EL (cell line): ENCODE results near the gene OTOP3.
A peak's percentile ranks its signal among the peaks of the same experiment; 100 is the strongest.

Source experiments
- DNase-seq: peaks from one replicate; pipeline ENCODE4 v3.0.0-alpha.2; 2016

The OTOP3 gene

GRCh38 chr17:74918906-74919305 is 16.8 kb upstream of the OTOP3 start:
- no peak for DNase-seq

- peak; percentile 22 for DNase-seq
Observed at GRCh38 chr17:74919440-74920305, 16.0 kb upstream of the OTOP3 start.

GRCh38 chr17:74920306-74920620 is 15.4 kb upstream of the OTOP3 start:
- DNase-seq = no peak

- DNase-seq = no peak
Observed at GRCh38 chr17:74920642-74921025, 15.1 kb upstream of the OTOP3 start.

- DNase-seq = no peak
Observed at GRCh38 chr17:74921026-74921681, 14.5 kb upstream of the OTOP3 start.

GRCh38 chr17:74921769-74922168 is 13.9 kb upstream of the OTOP3 start:
- no peak for DNase-seq

- no peak for DNase-seq
Observed at GRCh38 chr17:74922172-74922571, 13.5 kb upstream of the OTOP3 start.

GRCh38 chr17:74922694-74923537 is 12.8 kb upstream of the OTOP3 start, which contains the start of gene USH1G:
USH1G (minus strand) TSS chr17:74923255; CDS start chr17:74923073, 182 bp downstream.
- no peak for DNase-seq

- DNase-seq = peak; percentile 43
Observed at GRCh38 chr17:74923538-74924249, 12.0 kb upstream of the OTOP3 start.

- DNase-seq = no peak
Observed at GRCh38 chr17:74924250-74924948, 11.3 kb upstream of the OTOP3 start, which contains the start of gene OTOP2. OTOP2 (plus strand) TSS chr17:74924273; CDS start chr17:74924633, 360 bp downstream.

GRCh38 chr17:74925242-74925641 is 10.5 kb upstream of the OTOP3 start:
- no peak for DNase-seq

GRCh38 chr17:74928786-74929185 is 6.9 kb upstream of the OTOP3 start:
- DNase-seq = no peak

- DNase-seq = no peak
Observed at GRCh38 chr17:74930535-74931036, 5.1 kb upstream of the OTOP3 start.

- no peak for DNase-seq
Observed at GRCh38 chr17:74935048-74935447, 650 bp upstream of the OTOP3 start.

- DNase-seq = no peak
Observed at GRCh38 chr17:74936470-74936799, 737 bp downstream of the OTOP3 start.

GRCh38 chr17:74937064-74938051 is 1.7 kb downstream of the OTOP3 start:
- DNase-seq = no peak

GRCh38 chr17:74938194-74938950 is 2.7 kb downstream of the OTOP3 start:
- no peak for DNase-seq

GRCh38 chr17:74939534-74939933 is 3.8 kb downstream of the OTOP3 start:
- DNase-seq = no peak

GRCh38 chr17:74941128-74941725 is 5.5 kb downstream of the OTOP3 start:
- DNase-seq = no peak
